Measurements from ENCODE around the gene NOCT.

DNA sequence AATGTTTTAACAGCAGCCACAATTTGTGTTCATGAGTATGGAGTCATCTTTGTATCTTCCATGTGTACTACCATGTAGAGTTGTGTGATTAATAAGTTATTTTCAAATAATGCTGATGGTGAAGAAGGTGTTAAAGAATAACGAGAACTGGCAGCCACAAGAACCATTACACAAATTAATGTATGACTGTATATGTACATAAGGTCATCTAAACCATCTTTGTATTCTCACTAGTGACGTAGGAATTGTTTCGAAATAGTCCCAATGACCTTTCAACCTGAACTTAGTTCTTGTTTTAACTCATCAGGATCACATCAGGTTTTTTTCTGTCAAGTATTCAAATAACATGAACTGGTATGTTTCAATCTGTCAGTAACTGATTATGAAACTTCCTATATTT lies 48.3 kb upstream of the NOCT start:
- TF ChIP-seq POLR2A (IDR thresholded peaks at IDR 0.05), result no peak
- TF ChIP-seq, protein P1, sequence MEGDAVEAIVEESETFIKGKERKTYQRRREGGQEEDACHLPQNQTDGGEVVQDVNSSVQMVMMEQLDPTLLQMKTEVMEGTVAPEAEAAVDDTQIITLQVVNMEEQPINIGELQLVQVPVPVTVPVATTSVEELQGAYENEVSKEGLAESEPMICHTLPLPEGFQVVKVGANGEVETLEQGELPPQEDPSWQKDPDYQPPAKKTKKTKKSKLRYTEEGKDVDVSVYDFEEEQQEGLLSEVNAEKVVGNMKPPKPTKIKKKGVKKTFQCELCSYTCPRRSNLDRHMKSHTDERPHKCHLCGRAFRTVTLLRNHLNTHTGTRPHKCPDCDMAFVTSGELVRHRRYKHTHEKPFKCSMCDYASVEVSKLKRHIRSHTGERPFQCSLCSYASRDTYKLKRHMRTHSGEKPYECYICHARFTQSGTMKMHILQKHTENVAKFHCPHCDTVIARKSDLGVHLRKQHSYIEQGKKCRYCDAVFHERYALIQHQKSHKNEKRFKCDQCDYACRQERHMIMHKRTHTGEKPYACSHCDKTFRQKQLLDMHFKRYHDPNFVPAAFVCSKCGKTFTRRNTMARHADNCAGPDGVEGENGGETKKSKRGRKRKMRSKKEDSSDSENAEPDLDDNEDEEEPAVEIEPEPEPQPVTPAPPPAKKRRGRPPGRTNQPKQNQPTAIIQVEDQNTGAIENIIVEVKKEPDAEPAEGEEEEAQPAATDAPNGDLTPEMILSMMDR (IDR thresholded peaks at IDR 0.05), result no peak
